PFSK-1 (cell line): ENCODE data around the gene INSR.
A peak's percentile ranks its signal among the peaks of the same experiment; 100 is the strongest.

ENCODE experiments used
- FOXP2 ChIP-seq: optimal IDR thresholded peaks from 2 replicates; pipeline ENCODE3; 2011; ENCODE audit warnings: borderline replicate concordance, control low read depth, inconsistent platforms; ENCODE audit not compliant: insufficient read depth; ENCODE audit errors: extremely low read length, extremely low read depth
- POLR2AphosphoS5 ChIP-seq: IDR thresholded peaks from 2 replicates; pipeline ENCODE4 v1.6.1; 2012; ENCODE audit warnings: low read depth, mild to moderate bottlenecking, control low read depth, low read length, moderate library complexity
- REST ChIP-seq, 2 experiments: IDR thresholded peaks; 2 replicates each; pipeline versions ENCODE4 v1.6.1 to v1.8.0; 2011 to 2012; ENCODE audit warnings: low read depth in 2 of 2, low read length in 2 of 2, control low read depth in 1 of 2, inconsistent platforms in 1 of 2, mild to moderate bottlenecking in 1 of 2, moderate library complexity in 1 of 2; ENCODE audit not compliant: insufficient read depth in 1 of 2
- SIN3A ChIP-seq: IDR thresholded peaks from 2 replicates; pipeline ENCODE4 v1.6.1; 2012; ENCODE audit warnings: mild to moderate bottlenecking, low read length, moderate library complexity, borderline replicate concordance; ENCODE audit not compliant: insufficient read depth
- TAF1 ChIP-seq: IDR thresholded peaks from 2 replicates; pipeline ENCODE4 v1.6.1; 2012; ENCODE audit warnings: low read length, control low read depth, borderline replicate concordance; ENCODE audit not compliant: insufficient read depth

The INSR gene

GRCh38 chr19:7197760-7198696 lies 96.2 kb downstream of the INSR start:
- TF ChIP-seq POLR2AphosphoS5 (peak; percentile 83), TAF1 (peak; percentile 75; the same call in 1 of the 2 replicates), FOXP2 (peak; percentile 90), REST (IDR thresholded peaks at IDR 0.05; ENCODE audit: insufficient read depth in 1 of 2, low read depth in 2 of 2, low read length in 2 of 2) (peak in 1 of 2 experiments; percentile 5; a peak in 1 of 4 replicates), SIN3A (peak; percentile 13; the same call in 1 of the 2 replicates)

GRCh38 chr19:7197119-7197759 lies 97.0 kb downstream of the INSR start:
- no peak for TF ChIP-seq FOXP2
- TF ChIP-seq SIN3A: no peak
- no peak for TF ChIP-seq TAF1
- no peak for TF ChIP-seq REST (IDR thresholded peaks at IDR 0.05; ENCODE audit: insufficient read depth in 1 of 2, low read depth in 2 of 2, low read length in 2 of 2)

- TF ChIP-seq SIN3A: no peak
- TF ChIP-seq FOXP2: no peak
- TF ChIP-seq REST (IDR thresholded peaks at IDR 0.05; ENCODE audit: insufficient read depth in 1 of 2, low read depth in 2 of 2, low read length in 2 of 2): no peak
- no peak for TF ChIP-seq POLR2AphosphoS5
- TF ChIP-seq TAF1: no peak
Measured at GRCh38 chr19:7196763-7197118, 97.5 kb downstream of the INSR start.

- TF ChIP-seq SIN3A: no peak
- no peak for TF ChIP-seq REST (IDR thresholded peaks at IDR 0.05; ENCODE audit: insufficient read depth in 1 of 2, low read depth in 2 of 2, low read length in 2 of 2)
- TF ChIP-seq POLR2AphosphoS5: no peak
- TF ChIP-seq FOXP2: no peak
- TF ChIP-seq TAF1: no peak
Measured at GRCh38 chr19:7195046-7195445, 99.2 kb downstream of the INSR start.
